ENCODE measurements around the gene MRPS35. TPM values are rescaled to one million over a fixed set of nuclear protein-coding genes. Genes with fewer than 3 reads are reported as not detected.

MRPS35 gene
- total RNA-seq, 1 experiment from 2014 or later, result 91.7 TPM

DNA sequence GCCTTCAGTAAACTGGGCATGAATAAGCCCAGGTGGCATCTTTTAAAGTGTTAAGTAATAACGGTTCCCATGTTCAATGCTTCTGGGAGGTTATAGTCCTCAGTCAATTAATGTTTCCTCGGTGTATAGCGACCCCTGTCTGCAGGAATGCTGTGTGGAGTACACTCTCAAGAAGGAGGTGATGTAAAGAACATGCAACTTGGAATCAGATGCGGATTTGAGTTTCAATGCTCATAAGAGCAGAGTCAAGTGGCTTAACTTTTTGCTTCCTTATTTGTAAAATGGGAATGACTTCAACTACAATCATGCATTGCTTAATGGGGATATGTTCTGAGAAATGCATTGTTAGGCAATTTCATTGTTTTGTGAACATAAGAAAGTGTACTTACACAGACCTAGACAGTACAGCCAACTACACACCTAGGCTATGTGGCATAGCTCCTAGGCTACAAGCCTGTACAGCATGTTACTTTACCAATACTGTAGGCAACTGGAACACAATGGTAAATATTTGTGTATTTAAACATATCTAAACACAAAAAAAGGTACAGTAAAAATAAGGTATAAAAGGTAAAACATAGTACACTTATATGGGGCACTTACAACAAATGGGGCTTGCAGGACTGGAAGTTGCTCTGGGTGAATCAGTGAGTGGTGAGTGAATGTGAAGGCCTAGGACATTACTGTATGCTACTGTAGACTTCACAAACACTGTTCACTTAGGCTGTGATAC lies 6.7 kb upstream of the MRPS35 start:
- no peaks in the 10 kb centered on the region for H4K20me1 ChIP-seq (ENCODE audit: insufficient read depth)
- H3K4me1 ChIP-seq (replicated peaks; ENCODE audit: insufficient read depth), result 0 out of 2 replicates have a peak, but pooled peaks cover 3% of the 10 kb centered on the region
- no peaks in the 10 kb centered on the region for H3K27me3 ChIP-seq (ENCODE audit: insufficient read depth, low read depth)
- H3F3A ChIP-seq (ENCODE audit: insufficient read depth, low read depth), result no peaks in the 10 kb centered on the region
- peak; percentile 71 to 77 for DNase-seq
- ChIA-PET CTCF (interaction anchor here (0.6 kb wide), 1 partner anchor 1444 kb away, joined by 3 read pairs; no protein-coding TSS in a partner anchor), POLR2A (ENCODE audit: unreplicated experiment) (no interaction called here)
- no peaks in the 10 kb centered on the region for H3K79me2 ChIP-seq (ENCODE audit: low read depth)
- no TSS peak for BruUV-seq (replicated peaks)
- peak overlapping the region; percentile 67 for H3K27ac ChIP-seq
- no peak overlapping the region for H2AFZ ChIP-seq
- intact Hi-C loops (cut with micrococcal nuclease; ENCODE audit: unreplicated experiment), result loop anchor here (1.0 to 5.0 kb wide), 3 partner anchors 280 to 852 kb away; partner anchors contain the start of gene TM7SF3
- TF ChIP-seq, protein P1, sequence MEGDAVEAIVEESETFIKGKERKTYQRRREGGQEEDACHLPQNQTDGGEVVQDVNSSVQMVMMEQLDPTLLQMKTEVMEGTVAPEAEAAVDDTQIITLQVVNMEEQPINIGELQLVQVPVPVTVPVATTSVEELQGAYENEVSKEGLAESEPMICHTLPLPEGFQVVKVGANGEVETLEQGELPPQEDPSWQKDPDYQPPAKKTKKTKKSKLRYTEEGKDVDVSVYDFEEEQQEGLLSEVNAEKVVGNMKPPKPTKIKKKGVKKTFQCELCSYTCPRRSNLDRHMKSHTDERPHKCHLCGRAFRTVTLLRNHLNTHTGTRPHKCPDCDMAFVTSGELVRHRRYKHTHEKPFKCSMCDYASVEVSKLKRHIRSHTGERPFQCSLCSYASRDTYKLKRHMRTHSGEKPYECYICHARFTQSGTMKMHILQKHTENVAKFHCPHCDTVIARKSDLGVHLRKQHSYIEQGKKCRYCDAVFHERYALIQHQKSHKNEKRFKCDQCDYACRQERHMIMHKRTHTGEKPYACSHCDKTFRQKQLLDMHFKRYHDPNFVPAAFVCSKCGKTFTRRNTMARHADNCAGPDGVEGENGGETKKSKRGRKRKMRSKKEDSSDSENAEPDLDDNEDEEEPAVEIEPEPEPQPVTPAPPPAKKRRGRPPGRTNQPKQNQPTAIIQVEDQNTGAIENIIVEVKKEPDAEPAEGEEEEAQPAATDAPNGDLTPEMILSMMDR (conservative IDR thresholded peaks at IDR 0.05), result peak; percentile 96
- no peak for TF ChIP-seq EZH2 (IDR thresholded peaks at IDR 0.05; ENCODE audit: low read depth)
- no peaks in the 10 kb centered on the region for H3K9me3 ChIP-seq (ENCODE audit: insufficient read depth, low read depth)
- peak overlapping the region; percentile 18; the same call in 1 of the 2 replicates for H3K4me2 ChIP-seq
- H3K9me2 ChIP-seq (ENCODE audit: insufficient read depth), result no peaks in the 10 kb centered on the region
- H3K4me3 ChIP-seq, result no peak overlapping the region
- H3K36me3 ChIP-seq (ENCODE audit: low read depth), result no peaks in the 10 kb centered on the region

DNA sequence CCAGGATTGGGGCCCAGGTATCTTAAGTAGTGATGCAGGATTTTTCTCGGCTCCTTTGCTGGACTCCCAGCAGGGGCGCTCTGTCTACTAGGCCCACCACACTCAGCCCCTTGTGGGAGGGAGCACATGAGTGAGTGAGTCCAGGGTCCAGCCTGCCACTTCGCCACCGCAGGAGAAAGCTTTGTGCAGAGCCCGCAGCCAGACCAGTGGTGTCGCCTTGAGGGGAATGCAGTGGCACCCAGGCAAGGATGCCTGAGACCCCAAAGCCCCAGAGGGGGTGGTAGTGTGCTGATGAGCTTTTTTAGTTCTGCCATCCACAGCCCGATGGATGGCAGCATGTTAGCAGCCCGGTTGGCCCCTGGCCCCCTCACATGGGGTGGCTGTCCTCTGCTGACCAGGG lies 5.4 kb upstream of the MRPS35 start:
- CTCF ChIA-PET, result no interaction called here
- H3K4me2 ChIP-seq, result no peak overlapping the region
- H3K9me2 ChIP-seq (ENCODE audit: insufficient read depth), result no peaks in the 10 kb centered on the region
- peaks cover 7% of the 10 kb centered on the region; the same call in 1 of the 2 replicates for H3K4me1 ChIP-seq (replicated peaks; ENCODE audit: insufficient read depth)
- POLR2A ChIA-PET (ENCODE audit: unreplicated experiment), result interaction anchor here (0.6 kb wide), 1 partner anchor 13 kb away, joined by 3 read pairs; no protein-coding TSS in a partner anchor
- no peaks in the 10 kb centered on the region for H3F3A ChIP-seq (ENCODE audit: insufficient read depth, low read depth)
- no TSS peak for BruUV-seq (replicated peaks)
- no peaks in the 10 kb centered on the region for H3K79me2 ChIP-seq (ENCODE audit: low read depth)
- H3K9me3 ChIP-seq (ENCODE audit: insufficient read depth, low read depth), result no peaks in the 10 kb centered on the region
- H3K4me3 ChIP-seq, result no peak overlapping the region
- no peak overlapping the region for H2AFZ ChIP-seq
- TF ChIP-seq EZH2 (IDR thresholded peaks at IDR 0.05; ENCODE audit: low read depth), result no peak
- TF ChIP-seq, protein P1 (conservative IDR thresholded peaks at IDR 0.05), result no peak
- no peak for DNase-seq
- H3K27ac ChIP-seq, result no peak overlapping the region
- H4K20me1 ChIP-seq (ENCODE audit: insufficient read depth), result no peaks in the 10 kb centered on the region
- H3K27me3 ChIP-seq (ENCODE audit: insufficient read depth, low read depth), result no peaks in the 10 kb centered on the region
- no peaks in the 10 kb centered on the region for H3K36me3 ChIP-seq (ENCODE audit: low read depth)
- intact Hi-C loops (cut with micrococcal nuclease; ENCODE audit: unreplicated experiment), result no loop called here

DNA sequence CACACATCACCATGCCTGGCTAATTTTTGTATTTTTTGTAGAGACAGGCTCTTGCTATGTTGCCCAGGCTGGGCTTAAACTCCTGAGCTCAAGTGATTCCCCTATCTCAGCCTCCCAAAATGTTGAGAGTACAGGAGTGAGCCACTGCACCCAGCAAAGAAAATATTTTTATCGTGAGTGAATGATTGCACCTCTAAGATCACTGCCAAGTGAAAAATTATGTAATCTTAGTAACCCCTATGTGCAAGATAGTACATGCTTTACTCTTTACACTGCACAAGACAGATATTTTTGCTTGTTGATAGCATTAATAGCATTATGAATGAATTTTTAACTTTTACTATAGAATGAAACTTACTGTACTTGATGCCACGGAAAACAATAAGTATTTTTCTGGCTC lies 3.4 kb upstream of the MRPS35 start:
- Histone ChIP-seq H3K4me3 (no peak overlapping the region), H3F3A (ENCODE audit: insufficient read depth, low read depth) (peaks cover 8% of the 10 kb centered on the region; the same call in 1 of the 2 replicates), H3K4me1 (replicated peaks; ENCODE audit: insufficient read depth) (peaks cover 14% of the 10 kb centered on the region), H3K9me2 (ENCODE audit: insufficient read depth) (no peaks in the 10 kb centered on the region), H3K27me3 (ENCODE audit: insufficient read depth, low read depth) (no peaks in the 10 kb centered on the region), H2AFZ (no peak overlapping the region), H3K4me2 (no peak overlapping the region), H3K79me2 (ENCODE audit: low read depth) (peaks cover 16% of the 10 kb centered on the region), H3K36me3 (ENCODE audit: low read depth) (no peaks in the 10 kb centered on the region), H3K27ac (no peak overlapping the region), H4K20me1 (ENCODE audit: insufficient read depth) (no peaks in the 10 kb centered on the region), H3K9me3 (ENCODE audit: insufficient read depth, low read depth) (no peaks in the 10 kb centered on the region)
- TF ChIP-seq, protein P1 (conservative IDR thresholded peaks at IDR 0.05), result no peak
- no peak for TF ChIP-seq EZH2 (IDR thresholded peaks at IDR 0.05; ENCODE audit: low read depth)
- CTCF ChIA-PET, result interaction anchor here (0.6 kb wide), 1 partner anchor 55 kb away, joined by 4 read pairs; no protein-coding TSS in a partner anchor
- POLR2A ChIA-PET (ENCODE audit: unreplicated experiment), result interaction anchor here (0.6 kb wide), 1 partner anchor 873 kb away, joined by 7 read pairs; no protein-coding TSS in a partner anchor
- BruUV-seq (replicated peaks), result no TSS peak
- intact Hi-C loops (cut with micrococcal nuclease; ENCODE audit: unreplicated experiment), result no loop called here
- DNase-seq, result no peak
